Measurements from ENCODE around the gene MARCKSL1.

MARCKSL1 gene

DNA sequence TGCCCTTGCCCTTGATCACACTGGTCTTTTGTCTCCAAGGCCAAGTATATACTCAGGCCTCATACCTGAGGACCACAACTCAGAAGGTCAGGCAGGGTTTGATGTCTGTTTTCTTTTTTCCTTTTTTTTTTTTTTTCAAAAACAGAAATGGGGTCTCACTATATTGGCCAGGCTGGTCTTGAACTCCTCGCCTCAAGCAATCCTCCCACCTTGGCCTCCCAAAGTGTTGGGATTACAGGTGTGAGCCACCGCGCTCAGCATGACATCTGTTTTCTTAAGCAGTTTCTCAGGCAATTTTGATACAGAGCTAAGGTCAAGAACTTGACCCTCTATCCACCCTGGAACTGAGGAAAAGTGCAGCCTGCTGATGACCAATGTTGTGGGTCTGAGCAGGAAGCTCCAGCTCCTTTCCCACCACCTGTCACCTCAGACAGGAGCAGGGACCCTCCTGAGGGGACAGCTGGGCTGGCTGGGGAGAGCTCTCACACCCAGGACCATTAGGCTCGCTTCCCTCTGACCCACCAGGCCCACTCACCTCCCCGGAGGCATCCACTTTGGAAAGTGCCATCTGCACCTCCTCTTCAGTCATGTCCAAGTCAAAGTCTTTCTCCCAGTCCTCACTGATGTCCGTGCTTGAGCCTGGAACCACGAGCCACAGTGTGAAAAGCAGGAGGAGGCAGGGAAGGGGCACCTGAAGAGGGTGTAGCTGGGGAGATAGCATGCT is 32.0 kb upstream of the MARCKSL1 start:
- H3K27ac ChIP-seq = no peak overlapping the region
- TF ChIP-seq, protein P1, sequence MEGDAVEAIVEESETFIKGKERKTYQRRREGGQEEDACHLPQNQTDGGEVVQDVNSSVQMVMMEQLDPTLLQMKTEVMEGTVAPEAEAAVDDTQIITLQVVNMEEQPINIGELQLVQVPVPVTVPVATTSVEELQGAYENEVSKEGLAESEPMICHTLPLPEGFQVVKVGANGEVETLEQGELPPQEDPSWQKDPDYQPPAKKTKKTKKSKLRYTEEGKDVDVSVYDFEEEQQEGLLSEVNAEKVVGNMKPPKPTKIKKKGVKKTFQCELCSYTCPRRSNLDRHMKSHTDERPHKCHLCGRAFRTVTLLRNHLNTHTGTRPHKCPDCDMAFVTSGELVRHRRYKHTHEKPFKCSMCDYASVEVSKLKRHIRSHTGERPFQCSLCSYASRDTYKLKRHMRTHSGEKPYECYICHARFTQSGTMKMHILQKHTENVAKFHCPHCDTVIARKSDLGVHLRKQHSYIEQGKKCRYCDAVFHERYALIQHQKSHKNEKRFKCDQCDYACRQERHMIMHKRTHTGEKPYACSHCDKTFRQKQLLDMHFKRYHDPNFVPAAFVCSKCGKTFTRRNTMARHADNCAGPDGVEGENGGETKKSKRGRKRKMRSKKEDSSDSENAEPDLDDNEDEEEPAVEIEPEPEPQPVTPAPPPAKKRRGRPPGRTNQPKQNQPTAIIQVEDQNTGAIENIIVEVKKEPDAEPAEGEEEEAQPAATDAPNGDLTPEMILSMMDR (conservative IDR thresholded peaks at IDR 0.05) = no peak

DNA sequence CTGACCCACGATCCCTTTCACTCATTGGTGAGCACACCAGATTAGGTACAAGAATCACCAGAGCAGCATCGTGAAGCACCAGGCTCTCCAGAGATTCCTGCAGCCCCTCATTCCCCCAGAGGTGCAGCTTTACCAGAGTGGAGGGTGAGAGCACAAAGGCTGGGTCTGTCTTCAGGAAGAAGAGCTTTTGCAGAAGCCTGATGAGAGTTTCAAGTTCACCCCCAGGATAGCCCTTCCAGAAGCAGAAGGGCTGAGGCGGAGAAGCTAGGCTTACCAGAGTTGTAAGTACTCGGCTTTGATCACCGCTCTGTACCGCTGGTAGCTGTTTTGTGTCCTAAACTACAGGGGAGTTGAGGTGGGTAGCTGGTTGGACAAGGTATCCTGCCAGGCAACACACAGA is 29.4 kb upstream of the MARCKSL1 start:
- no peak overlapping the region for H3K27ac ChIP-seq
- TF ChIP-seq, protein P1 (conservative IDR thresholded peaks at IDR 0.05) = no peak

DNA sequence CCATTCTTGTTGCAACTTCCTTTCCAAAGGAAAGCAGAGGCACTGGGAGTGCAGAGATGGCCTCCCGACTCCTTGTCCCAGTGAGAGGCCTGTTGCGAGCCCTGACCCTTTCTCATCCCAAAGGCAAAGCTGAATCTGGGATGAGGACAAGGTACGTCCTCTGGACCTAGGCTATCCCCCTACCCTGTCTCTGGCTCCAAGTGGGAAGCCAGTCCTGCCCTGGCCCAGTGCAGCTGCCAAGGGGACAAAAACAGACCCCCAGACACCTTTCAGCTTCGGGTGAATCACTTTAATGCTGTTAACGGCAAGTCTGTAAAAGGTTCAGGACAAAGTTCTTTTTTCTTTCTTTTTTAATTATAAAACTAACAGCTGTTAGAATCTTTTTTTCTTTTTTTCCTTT is 28.8 kb upstream of the MARCKSL1 start:
- TF ChIP-seq, protein P1 (conservative IDR thresholded peaks at IDR 0.05) = no peak
- no peak overlapping the region for H3K27ac ChIP-seq

DNA sequence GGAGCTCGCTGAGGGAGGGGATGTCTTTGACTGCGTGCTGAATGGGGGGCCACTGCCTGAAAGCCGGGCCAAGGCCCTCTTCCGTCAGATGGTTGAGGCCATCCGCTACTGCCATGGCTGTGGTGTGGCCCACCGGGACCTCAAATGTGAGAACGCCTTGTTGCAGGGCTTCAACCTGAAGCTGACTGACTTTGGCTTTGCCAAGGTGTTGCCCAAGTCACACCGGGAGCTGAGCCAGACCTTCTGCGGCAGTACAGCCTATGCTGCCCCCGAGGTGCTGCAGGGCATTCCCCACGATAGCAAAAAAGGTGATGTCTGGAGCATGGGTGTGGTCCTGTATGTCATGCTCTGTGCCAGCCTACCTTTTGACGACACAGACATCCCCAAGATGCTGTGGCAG is 27.7 kb upstream of the MARCKSL1 start:
- no peak overlapping the region for H3K27ac ChIP-seq
- TF ChIP-seq, protein P1 (conservative IDR thresholded peaks at IDR 0.05) = no peak

DNA sequence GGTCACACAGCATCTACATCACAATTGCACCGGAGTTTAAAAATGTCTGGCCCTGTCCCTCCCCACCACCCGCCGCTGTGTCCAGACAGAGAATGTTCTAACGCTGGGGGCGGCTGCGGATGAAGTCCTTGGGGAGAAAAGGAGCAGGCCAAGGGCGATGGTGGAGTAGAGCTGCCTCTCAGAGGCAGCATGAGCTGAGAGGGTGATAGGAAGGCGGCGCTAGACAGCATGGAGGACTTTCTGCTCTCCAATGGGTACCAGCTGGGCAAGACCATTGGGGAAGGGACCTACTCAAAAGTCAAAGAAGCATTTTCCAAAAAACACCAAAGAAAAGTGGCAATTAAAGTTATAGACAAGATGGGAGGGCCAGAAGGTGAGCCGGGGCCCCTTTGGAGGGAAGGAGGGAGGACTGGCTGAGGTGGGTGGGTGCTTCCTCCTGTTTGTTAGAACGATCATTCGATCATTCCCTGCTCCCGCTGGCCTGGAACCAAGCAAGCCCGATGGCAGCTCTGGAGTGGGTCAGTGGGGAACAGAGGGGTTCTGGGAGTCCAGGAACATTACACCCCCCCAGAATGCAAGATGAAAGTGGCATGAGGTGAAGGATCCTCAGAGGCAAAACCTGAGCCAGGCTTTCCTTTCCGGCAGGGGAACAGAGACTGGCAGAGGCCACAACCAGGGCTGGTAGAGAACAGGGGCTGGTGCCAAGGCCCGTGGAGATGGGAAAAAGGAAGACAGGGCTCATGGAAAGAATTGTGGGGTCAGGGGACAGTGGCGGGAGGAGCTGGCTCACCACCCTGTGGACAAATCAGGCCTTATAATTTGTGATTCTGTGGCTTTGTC is 26.7 kb upstream of the MARCKSL1 start, which contains the start of the genes FAM229A and TSSK3:
Gene FAM229A (minus strand): TSS at position 12 of the 840 bp plus-strand sequence. CDS start 394 bp downstream, outside the sequence.
Gene TSSK3 (plus strand): TSS at position 66 of the 840 bp plus-strand sequence. CDS start 163 bp downstream, at position 229.
- H3K27ac ChIP-seq = peak within 1 kb of the TSS; percentile 83
- TF ChIP-seq, protein P1 (conservative IDR thresholded peaks at IDR 0.05) = 0 out of 2 replicates have a peak, but pooled peaks have one; percentile 12

DNA sequence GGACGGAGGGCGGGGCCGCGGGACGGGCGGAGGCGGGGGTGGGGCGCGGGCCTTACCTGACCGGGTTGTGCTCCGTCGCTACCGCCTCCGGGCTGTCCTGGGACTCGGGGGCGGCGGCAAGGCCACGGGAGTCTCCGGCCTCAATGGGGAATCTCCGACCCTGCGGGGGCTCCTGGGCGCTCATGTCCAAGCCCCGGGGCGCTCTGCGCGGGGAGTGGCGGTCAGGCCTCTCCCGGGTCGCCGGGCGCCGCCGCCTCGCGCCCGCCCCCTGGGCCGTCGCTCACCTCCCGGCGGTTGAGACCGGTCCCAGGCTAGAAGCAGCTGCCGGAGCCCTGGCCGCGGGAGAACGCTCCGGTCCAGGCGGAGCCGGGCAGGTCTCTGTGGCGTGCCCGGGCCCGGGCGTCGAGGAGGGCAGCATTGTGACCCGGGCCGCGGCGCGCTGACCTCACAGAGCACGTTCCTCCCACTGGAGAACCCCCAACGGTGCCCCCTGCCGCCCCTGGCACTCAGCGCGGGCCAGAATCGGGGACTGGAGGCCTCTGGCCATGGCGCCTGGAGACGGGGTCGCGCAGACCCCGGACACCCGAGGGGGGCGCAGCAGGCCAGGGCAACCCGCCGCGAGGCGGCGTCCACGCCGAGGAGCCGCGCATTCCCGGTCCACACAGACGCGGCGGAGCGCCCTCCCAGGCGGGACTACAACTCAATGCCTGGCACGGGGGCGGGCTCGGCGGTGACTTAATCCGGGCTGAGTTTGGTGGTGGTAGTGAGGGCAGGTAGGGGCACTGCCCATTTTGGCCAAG is 25.8 kb upstream of the MARCKSL1 start:
- peak overlapping the region; percentile 83 for H3K27ac ChIP-seq

More for the DNA sequence above, 25.8 kb upstream of the MARCKSL1 start:
- TF ChIP-seq, protein P1 (conservative IDR thresholded peaks at IDR 0.05) = peak; percentile 54
